DMS 273 treated with DMSO at 0.1 percent for 48 hours (cell line): ENCODE data around the gene GPRC5D.

Source experiments
- DNase-seq: peaks from one replicate; lab custom pipeline; 2025; lab: John Stamatoyannopoulos, UW

The GPRC5D gene

DNA sequence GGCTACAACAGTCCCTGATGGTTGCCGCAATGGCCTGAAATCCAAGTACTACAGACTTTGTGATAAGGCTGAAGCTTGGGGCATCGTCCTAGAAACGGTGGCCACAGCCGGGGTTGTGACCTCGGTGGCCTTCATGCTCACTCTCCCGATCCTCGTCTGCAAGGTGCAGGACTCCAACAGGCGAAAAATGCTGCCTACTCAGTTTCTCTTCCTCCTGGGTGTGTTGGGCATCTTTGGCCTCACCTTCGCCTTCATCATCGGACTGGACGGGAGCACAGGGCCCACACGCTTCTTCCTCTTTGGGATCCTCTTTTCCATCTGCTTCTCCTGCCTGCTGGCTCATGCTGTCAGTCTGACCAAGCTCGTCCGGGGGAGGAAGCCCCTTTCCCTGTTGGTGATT, 43.7 kb downstream of the GPRC5D start:
- no peak for DNase-seq

DNA sequence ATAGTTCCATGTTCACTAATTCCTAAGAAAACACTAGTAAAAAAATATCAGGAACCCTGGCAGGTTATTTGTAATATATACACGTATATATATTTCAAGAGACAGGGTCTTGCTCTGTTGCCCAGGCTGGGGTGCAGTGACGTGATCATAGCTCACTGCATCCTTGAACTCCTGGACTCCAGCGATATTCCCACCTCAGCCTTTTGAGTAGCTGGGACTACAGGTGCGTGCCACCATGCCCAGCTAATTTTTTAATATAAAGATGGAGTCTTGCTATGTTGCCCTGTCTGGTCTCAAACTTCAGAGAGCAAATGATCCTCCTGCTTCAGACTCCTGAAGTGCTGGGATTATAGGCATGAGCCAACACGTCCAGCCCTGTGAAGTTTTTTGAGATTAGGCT, 44.4 kb downstream of the GPRC5D start:
- no peak for DNase-seq

DNA sequence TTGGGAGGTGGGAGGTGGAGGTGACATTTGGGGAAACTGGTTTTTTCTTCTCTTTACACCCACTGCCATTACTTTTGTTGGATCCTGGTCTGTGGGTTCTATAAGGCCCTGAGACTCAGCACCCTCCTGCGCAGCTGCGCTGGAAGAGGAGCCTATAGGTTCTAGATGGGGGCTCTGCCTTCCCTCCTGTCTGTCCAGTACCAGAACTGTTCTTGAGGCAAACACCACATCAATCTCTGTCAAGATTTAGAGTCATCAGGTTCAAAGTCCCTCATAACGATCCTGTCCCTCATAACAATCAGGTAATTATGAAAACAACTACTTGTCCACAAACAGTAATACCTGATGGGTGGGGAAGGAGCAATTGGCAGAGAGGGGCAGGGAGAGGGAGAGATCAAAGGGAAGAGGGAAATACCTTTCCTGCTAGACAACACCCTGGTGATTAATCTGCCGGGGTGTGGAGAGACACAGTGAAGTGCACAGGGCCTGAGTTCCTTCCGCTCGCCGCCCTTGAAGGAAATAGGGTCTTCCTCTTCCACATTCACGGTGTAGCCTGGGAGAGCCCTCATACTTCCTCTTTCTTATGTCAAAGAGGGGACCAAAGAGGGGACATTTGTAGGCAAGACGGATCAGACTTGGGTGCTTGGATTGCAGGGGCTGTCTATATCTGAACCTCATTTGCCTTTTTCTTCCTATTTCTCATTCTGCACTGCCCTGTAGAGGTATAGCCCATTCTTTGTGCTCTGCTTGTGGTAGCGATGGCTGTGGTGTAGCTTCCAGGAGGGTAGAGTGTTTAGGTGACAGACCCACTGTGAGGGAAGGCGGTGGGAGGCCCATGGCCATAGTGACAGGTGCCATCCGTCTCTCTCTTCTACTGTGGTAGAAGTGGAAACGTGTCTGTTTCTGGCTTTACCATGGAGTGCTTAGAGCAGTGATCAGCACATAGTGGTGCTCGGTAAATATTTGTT, 48.0 kb downstream of the GPRC5D start:
- no peak for DNase-seq

DNA sequence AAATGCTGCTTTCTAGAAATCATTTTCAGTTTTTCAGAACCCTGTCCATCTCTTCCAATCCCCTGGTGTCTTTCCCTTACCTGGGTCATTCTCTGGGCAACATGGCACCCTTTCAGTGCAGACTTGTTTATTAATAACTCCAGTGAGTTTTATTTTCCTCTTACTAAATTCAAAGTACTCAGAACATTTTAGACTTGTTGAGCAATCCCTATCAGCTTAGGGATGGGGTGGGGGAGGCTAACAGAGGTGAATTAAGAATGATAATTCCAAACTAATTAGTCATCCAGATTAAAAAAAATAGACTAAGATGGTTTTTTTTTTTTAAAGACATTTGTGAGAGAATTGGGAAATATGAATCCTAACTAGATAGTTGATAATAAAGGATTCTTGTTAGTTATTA, 49.9 kb downstream of the GPRC5D start:
- no peak for DNase-seq

DNA sequence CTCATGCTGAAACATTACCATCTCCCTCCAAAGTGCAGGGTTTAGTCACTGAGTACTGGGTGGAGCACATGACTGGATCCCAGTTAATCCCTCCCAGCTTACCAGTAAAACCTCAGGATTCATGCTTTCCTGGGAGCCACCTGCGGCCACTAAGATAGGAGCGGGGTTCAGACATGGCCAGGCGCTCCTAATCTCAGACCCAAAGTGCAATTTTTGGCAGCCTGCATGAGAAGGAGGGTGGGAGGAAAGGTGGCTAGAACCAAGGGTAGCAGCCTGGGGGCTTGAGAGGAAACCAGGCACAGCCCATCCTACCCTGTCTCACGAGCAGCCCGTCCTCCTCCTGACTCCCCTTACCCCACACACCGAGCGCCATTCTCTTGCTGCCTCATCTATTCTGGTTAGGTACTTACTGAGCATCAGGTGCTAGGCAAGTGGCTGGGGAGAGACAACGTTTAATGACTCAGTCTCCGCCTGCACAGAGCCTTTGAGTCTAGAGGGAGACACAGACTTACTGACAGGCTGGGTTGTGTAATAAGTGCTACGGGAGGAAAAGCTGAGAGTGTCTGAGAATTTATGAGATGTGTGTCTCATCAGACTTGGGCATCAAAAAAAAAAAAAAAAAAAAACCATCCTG, 50.7 kb downstream of the GPRC5D start:
- DNase-seq: no peak

DNA sequence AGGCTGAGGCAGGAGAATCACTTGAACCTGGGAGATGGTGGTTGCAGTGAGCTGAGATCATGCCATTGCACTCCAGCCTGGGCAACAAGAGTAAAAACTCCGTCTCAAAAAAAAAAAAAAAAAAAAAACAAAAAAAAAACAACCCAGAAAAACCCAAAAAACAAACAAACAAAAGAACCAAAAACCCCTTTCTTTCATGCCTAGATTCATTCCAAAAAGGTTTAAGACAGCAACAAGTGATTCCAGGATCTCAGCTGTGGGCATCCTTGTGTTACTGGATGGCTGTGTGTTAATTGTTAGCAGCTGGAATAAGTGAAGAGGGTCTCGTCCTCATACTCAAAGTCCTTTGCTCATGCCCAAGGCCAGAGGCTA, 51.2 kb downstream of the GPRC5D start:
- DNase-seq: no peak

DNA sequence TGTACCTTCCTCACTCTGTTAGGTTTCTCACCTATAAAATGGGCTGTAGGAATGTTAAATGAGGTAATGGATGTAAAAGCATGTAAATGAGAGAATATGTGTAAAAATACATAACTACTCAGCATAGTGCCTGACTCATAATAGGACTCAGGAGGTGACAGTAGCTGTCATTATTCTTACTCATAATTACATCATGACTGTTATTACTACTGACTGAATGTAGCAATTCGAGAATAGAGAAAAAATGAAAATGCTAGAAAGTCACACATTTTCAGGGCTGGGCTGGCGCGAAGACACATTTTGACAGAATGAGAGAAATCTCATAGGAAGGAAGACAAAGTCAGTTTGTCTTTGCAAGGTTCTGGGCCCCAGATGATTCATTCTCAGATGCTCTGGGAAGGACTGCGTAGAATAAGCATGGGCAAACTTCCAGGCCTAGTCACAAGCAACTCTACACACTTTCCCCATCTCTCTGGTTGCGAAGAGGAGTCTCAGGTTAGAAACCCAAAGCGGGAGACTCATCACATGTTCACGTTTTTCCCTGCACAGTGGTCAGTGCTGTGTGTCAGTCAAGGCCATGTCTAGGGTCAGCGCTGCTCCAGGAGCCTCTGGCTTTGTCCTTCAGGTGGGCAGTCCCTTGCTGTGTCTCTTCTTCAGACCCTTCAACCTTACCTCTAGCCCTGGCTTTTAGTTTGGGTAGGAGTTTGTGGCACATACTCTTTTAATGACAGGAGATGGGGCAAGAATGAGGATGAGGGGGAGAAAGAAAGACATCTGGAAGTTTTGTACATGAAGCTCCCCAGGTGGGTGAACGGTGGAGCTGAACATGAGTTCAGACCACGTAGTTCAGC, 52.2 kb downstream of the GPRC5D start:
- DNase-seq: no peak

DNA sequence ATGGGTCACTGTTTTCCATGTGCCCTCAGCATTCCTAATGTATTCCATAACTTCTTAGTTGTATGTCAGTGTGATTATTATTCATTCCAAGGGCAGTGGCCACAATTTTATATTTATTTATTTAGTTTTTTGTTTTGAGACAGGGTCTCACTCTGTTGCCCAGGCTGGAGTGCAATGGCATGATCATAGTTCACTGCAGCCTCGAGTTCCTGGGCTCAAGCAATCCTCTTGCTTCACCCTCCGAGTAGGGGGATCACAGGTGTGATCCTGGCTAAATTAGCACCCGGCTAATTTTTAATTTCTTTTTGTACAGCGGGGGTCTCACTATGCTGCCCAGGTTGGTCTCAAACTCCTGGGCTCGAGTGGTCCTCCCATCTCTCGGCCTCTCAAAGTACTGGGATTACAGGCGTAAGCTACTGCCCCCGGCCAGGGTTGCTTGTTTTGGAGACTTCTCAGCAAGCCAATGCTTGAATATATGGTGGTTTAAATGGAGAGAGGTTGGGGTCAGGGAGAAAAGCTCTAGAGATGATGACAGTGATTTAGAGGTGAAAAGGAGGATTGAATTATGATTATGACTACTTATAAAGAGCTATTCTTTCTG, 53.0 kb downstream of the GPRC5D start:
- DNase-seq: no peak

DNA sequence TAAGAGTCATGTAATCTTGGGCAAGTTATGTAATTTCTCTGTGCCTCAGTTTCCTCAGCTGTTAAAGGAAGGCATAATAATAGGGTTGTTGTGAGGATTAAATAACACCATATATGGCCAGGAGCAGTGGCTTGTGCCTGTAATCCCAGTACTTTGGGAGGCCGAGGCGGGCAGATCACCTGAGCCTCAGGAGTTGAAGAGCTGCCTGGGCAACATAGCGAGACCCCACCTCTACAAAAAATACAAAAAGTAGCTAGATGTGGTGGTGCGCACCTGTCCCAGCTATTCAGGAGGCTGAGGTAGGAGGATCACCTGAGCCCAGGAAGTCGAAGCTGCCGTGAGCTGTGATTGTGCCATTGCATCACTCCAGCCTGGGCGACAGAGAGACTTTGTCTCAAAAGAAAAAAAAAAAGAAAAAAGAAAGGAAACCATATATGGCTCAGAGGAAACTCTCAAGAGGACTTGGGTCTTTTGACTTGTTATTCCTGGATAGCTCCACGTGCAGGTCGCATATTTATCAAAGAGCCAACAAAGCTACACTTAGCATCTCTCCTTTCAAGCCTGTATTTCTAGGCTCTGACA, 53.7 kb downstream of the GPRC5D start:
- no peak for DNase-seq

DNA sequence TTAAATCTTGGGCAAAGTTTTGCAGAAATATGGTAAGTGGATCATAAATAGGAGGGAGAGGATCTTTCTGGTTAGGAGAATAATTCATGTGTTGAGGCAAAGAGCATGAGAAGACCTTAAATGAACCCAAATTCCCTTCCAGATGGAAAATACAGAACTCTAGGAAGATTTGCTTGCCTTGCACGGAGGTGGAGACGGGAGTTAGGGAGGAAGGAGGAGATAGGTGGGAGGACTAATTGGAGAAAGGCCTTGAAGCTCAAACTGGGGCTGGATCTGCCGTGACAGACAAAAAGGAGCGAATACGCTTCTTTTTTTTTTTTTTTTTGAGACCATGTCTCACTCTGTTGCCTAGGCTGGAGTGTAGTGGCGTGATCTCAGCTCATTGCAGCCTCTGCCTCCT, 54.7 kb downstream of the GPRC5D start:
- no peak for DNase-seq

DNA sequence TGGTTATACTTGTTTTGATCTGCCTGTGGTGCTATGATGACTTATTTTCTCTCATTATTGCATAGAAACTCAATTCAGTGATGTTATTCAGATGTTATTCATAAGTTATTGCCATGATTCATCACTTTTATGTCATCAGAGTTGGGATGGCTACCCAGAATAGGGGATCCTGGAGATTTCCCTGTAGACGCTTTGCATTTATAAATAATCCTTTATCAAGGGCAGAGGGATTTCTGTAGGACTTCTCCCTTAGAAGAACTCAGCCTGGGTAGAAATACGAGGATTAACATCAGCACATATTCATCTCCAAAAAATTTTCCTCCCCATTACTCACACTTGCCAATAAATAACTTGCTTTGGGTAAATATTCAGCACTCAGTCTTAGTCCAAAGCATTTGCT, 55.7 kb downstream of the GPRC5D start:
- DNase-seq: no peak

DNA sequence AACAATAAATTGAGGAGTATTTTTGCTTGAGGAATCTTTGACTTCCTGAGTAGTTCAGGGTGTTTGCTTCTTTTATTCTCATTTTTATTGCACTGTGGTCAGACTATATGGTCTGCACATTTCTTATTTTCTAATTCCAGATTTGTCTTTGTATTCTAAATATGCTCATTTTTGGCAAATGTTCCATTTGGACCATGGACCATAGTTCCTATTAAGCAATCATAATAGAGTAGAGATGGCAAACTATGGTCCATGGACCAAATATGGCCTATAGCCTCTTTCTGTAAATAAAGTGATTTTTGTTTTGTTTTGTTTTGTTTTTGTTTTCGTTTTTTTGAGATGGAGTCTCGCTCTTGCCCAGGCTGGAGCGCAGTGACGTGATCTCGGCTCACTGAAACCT, 58.5 kb downstream of the GPRC5D start:
- DNase-seq: no peak

DNA sequence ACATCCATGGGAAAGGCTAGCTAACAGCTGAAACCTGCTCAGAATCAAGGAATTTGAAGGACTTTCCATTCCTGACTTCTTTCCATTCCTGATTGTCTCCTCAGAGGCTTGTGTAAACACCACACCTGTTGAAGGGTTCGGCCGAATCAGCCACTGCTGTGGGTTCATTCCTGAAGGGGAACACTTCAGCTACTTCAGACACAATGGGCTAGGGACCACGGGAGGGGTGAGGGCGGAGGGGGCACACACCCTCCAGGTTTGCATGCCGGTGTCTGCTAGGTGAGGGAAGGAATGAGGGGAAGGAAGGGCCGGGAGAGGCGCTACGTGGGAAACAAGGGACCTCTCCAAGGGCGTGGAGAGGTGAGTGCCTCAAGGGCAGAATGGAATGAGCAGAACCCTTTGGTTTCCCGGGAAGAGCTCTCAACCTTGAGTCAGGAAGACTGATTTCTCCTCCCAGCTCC, 59.3 kb downstream of the GPRC5D start:
- DNase-seq: no peak

DNA sequence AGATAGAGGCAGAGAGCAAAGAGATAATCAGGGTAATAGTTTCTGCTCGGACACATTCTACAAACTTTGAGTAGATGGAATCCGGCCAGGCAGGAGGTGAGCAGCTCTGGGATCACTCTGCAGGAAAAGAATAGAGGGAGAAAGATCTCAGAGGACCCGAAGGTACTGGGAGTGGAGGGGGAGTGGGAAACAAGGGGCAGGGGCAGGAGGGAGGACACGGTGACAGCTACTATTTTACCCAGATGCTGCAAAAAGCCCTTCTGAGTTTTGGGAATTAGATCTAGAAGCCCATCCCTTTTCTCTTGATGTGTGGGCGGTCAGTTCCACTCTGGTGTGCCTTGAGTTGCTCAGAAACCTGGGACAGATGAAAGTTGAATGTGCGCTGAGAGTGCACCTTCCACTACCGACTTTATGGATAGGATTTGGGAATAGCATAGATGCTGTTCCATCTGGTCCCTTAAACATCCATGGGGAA, 60.1 kb downstream of the GPRC5D start:
- DNase-seq: no peak

DNA sequence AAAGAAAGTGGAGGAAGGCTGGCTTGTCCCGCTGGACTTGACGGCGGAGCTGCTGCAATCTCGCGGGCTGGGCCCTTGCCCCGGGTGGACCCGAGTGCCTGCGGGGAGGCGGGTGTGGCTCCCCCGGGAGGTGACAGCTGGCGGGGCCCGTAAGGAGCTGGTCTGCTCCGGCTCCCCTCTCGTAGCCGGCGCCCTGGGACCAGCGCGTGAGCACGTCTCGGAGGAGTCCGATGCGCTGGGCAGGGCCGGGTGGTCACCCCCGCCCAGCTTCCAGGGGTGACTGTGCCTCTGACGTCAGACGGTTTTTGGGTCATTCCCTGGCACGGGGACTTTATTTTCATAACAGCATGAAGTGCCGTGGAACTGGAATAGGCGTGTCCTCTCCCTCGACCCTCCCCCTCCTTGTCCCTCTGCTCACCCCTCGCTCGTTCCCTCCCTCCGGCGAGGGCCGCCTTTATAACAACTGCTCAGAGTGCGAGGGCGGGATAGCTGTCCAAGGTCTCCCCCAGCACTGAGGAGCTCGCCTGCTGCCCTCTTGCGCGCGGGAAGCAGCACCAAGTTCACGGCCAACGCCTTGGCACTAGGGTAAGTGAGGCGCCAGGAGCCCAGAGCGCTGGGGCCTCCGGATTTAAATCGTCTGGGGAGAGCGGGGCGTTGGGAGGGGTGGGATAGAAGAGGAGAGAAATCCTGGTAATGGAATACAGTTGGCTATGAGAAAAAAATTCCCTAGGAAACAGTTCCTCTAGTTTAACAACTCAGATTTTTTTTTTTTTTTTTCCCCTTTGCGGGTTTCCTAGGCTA, 60.7 kb downstream of the GPRC5D start, which contains the start of gene GPRC5A:
Gene GPRC5A (plus strand): TSS at position 483 of the 801 bp plus-strand sequence. CDS start 16,688 bp downstream, outside the sequence.
- DNase-seq: peak; percentile 30
